Upper lobe of left lung (tissue), 4 donors: ENCODE measurements around the gene CAPZB.
A peak's percentile ranks its signal among the peaks of the same experiment; 100 is the strongest.

ENCODE experiments used
- EP300 ChIP-seq, 4 donors: sonication (generic); formaldehyde crosslinking; IDR thresholded peaks; one replicate each; pipeline ENCODE4 v1.5.1; 2017; ENCODE audit warnings: antibody characterized with exemption in 4 of 4, control low read depth in 2 of 4
- POLR2A ChIP-seq, 4 donors: fragments of 450-650 bp; IDR thresholded peaks; one replicate each; pipeline ENCODE4 v1.5.1; 2016 to 2017; ENCODE audit warnings: antibody characterized with exemption in 4 of 4, mild to moderate bottlenecking in 2 of 4
- POLR2AphosphoS5 ChIP-seq, 2 donors: sonication (generic); formaldehyde crosslinking; IDR thresholded peaks; one replicate each; pipeline ENCODE4 v1.5.1; 2017; ENCODE audit warnings: antibody characterized with exemption in 2 of 2
- TF ChIP-seq, protein P1 (sequence below), 6 experiments: fragments of 450-650 bp in 4 of 6; fragments of 200-600 bp in 2 of 6; sonication (generic) in 2 of 6; IDR thresholded peaks; one replicate each; pipeline ENCODE4 v1.5.1; 2016 to 2019; ENCODE audit warnings: antibody characterized with exemption in 6 of 6

DNA sequence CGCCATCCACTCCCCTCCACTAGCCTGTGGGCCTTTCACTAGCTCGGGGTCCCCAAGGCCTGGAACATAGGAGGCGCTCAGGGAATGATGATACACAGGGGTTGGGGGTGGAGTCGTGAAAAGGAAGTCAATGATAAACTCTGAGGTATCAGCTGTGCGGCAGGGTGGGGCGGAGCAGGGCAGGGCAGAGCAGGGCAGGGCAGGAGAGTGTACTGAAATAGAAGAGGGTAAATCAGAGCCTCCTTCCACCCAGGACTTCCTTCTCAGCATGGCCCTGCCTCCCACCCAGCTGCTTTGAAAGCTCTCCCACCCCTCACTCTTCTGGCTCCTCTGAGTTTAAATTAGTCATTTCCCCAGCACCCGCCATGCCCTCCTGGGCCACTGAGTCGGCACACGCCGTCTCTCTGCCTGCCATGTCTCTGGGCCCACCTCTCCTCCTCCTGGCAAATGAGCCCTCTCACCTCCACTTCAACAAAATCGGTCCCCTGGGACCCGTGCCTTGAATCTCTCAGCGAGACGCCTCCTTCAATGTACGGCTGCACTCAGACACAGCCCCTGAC, 16.9 kb downstream of the CAPZB start:
- TF ChIP-seq, protein P1, sequence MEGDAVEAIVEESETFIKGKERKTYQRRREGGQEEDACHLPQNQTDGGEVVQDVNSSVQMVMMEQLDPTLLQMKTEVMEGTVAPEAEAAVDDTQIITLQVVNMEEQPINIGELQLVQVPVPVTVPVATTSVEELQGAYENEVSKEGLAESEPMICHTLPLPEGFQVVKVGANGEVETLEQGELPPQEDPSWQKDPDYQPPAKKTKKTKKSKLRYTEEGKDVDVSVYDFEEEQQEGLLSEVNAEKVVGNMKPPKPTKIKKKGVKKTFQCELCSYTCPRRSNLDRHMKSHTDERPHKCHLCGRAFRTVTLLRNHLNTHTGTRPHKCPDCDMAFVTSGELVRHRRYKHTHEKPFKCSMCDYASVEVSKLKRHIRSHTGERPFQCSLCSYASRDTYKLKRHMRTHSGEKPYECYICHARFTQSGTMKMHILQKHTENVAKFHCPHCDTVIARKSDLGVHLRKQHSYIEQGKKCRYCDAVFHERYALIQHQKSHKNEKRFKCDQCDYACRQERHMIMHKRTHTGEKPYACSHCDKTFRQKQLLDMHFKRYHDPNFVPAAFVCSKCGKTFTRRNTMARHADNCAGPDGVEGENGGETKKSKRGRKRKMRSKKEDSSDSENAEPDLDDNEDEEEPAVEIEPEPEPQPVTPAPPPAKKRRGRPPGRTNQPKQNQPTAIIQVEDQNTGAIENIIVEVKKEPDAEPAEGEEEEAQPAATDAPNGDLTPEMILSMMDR (IDR thresholded peaks at IDR 0.05): peak in 2 of 6 experiments; percentile 9 to 25
- TF ChIP-seq EP300 (IDR thresholded peaks at IDR 0.05) (no peak), POLR2A (IDR thresholded peaks at IDR 0.05) (peak in 1 of 4 donors; percentile 16), POLR2AphosphoS5 (IDR thresholded peaks at IDR 0.05) (peak in 1 of 2 donors; percentile 56)
